ENCODE results near the gene RPUSD1. TPM values are rescaled to one million over a fixed set of nuclear protein-coding genes. Genes with fewer than 3 reads are reported as not detected.

The RPUSD1 gene
- total and polyA plus RNA-seq, 2 donors (not counting 1 experiment from before 2014, with no cell fraction given) = 8.2 to 16.2 TPM

DNA sequence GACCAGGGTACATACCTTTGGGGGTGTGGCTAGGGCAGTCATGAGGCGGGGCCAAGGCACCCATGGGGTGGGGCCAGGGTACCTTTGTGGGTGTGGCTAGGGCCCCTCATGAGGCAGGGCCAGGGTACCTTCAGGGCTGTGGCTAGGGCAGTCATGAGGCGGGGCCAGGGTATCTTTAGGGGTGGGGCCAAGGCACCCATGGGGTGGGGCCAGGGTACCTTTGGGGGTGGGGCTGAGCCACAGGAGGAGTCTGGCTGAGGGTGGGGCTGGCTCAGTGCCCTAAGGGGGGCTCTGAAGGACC, 8.9 kb upstream of the RPUSD1 start:
- Histone ChIP-seq H2AFZ (ENCODE audit: low read length) (no peak overlapping the region), H4K20me1 (ENCODE audit: control insufficient read depth, extremely low read depth, insufficient read depth, low read length) (no peaks in the 10 kb centered on the region)

DNA sequence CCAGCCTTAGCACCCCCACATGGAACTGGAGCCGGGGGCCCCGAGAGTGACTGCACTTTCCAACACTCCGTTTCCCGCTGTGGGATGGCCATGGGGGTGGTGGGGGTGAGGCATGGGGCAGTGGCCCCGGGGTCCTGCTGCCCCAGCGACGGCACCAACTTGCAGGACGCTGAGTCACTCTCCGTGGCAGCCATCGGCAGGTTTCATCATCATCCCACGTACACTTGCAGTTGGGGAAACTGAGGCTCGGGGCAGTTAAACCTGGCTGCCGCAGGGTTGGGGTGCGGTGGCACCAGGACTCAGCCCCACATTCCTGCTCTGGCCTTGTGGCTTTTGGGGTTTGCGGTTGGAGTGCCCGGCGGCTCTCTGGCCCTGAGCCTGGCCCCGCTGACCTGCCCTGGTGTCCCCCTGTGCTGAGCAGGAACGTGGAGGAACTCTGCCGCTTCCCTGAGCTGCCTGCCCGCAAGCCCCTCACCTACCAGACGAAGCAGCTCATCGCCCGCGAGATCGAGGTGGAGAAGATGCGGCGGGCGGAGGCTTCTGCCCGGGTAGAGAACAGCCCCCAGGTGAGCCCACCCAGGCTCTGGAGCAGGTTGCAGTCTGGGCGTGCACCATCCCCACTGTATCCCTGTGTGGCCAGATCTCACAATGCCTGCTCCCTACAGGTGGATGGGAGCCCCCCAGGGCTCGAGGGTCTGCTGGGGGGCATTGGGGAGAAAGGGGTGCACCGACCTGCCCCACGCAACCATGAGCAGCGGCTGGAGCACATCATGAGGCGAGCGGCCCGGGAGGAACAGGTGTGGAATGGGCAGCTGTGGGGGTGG, 8.3 kb upstream of the RPUSD1 start:
- no peak for DNase-seq (ENCODE audit: low read depth in 2 of 2)
- H3K36me3 ChIP-seq (ENCODE audit: control insufficient read depth, insufficient read depth, low read length) = peaks cover 6% of the 10 kb centered on the region
- H3K79me2 ChIP-seq (ENCODE audit: control insufficient read depth, insufficient read depth, low read length) = no peaks in the 10 kb centered on the region
- H3K4me1 ChIP-seq (ENCODE audit: control insufficient read depth, extremely low read depth, insufficient read depth, low read length) = no peaks in the 10 kb centered on the region
- no peak overlapping the region for H3K4me2 ChIP-seq (ENCODE audit: extremely low read depth, insufficient read depth, low read length)
- no peak overlapping the region for H3K27ac ChIP-seq (ENCODE audit: insufficient read depth, low read length)
- H2AFZ ChIP-seq (ENCODE audit: low read length) = no peak overlapping the region
- no peaks in the 10 kb centered on the region for H4K20me1 ChIP-seq (ENCODE audit: control insufficient read depth, extremely low read depth, insufficient read depth, low read length)
- H3K9me3 ChIP-seq (ENCODE audit: control insufficient read depth, insufficient read depth, low read depth, low read length) = no peaks in the 10 kb centered on the region
- no peak for TF ChIP-seq EZH2 (IDR thresholded peaks at IDR 0.05; ENCODE audit: low read length, missing control alignments)
- TF ChIP-seq, protein P1, sequence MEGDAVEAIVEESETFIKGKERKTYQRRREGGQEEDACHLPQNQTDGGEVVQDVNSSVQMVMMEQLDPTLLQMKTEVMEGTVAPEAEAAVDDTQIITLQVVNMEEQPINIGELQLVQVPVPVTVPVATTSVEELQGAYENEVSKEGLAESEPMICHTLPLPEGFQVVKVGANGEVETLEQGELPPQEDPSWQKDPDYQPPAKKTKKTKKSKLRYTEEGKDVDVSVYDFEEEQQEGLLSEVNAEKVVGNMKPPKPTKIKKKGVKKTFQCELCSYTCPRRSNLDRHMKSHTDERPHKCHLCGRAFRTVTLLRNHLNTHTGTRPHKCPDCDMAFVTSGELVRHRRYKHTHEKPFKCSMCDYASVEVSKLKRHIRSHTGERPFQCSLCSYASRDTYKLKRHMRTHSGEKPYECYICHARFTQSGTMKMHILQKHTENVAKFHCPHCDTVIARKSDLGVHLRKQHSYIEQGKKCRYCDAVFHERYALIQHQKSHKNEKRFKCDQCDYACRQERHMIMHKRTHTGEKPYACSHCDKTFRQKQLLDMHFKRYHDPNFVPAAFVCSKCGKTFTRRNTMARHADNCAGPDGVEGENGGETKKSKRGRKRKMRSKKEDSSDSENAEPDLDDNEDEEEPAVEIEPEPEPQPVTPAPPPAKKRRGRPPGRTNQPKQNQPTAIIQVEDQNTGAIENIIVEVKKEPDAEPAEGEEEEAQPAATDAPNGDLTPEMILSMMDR (conservative IDR thresholded peaks at IDR 0.05 in 1 of 2, IDR thresholded peaks at IDR 0.05 in 1 of 2; ENCODE audit: low read depth in 1 of 2, low read length in 2 of 2) = no peak
- H3K27me3 ChIP-seq (ENCODE audit: control insufficient read depth, insufficient read depth, low read length) = peaks cover 16% of the 10 kb centered on the region
- no peak overlapping the region for H3K4me3 ChIP-seq (replicated peaks in 1 of 4; ENCODE audit: control extremely low read depth in 1 of 4, insufficient read depth in 1 of 4, low read depth in 3 of 4, low read length in 4 of 4)
- no peak overlapping the region for H3K9ac ChIP-seq (ENCODE audit: insufficient read depth, low read length)

More for the DNA sequence above, 8.9 kb upstream of the RPUSD1 start:
- Histone ChIP-seq H3K4me2 (ENCODE audit: extremely low read depth, insufficient read depth, low read length) (no peak overlapping the region), H3K9me3 (ENCODE audit: control insufficient read depth, insufficient read depth, low read depth, low read length) (no peaks in the 10 kb centered on the region), H3K27me3 (ENCODE audit: control insufficient read depth, insufficient read depth, low read length) (peaks cover 16% of the 10 kb centered on the region), H3K79me2 (ENCODE audit: control insufficient read depth, insufficient read depth, low read length) (no peaks in the 10 kb centered on the region), H3K36me3 (ENCODE audit: control insufficient read depth, insufficient read depth, low read length) (peaks cover 6% of the 10 kb centered on the region), H3K4me1 (ENCODE audit: control insufficient read depth, extremely low read depth, insufficient read depth, low read length) (no peaks in the 10 kb centered on the region), H3K9ac (ENCODE audit: insufficient read depth, low read length) (no peak overlapping the region), H3K27ac (ENCODE audit: insufficient read depth, low read length) (no peak overlapping the region), H3K4me3 (replicated peaks in 1 of 4; ENCODE audit: control extremely low read depth in 1 of 4, insufficient read depth in 1 of 4, low read depth in 3 of 4, low read length in 4 of 4) (no peak overlapping the region)
- no peak for DNase-seq (ENCODE audit: low read depth in 2 of 2)
- TF ChIP-seq EZH2 (IDR thresholded peaks at IDR 0.05; ENCODE audit: low read length, missing control alignments) = no peak
- TF ChIP-seq, protein P1 (conservative IDR thresholded peaks at IDR 0.05 in 1 of 2, IDR thresholded peaks at IDR 0.05 in 1 of 2; ENCODE audit: low read depth in 1 of 2, low read length in 2 of 2) = no peak

DNA sequence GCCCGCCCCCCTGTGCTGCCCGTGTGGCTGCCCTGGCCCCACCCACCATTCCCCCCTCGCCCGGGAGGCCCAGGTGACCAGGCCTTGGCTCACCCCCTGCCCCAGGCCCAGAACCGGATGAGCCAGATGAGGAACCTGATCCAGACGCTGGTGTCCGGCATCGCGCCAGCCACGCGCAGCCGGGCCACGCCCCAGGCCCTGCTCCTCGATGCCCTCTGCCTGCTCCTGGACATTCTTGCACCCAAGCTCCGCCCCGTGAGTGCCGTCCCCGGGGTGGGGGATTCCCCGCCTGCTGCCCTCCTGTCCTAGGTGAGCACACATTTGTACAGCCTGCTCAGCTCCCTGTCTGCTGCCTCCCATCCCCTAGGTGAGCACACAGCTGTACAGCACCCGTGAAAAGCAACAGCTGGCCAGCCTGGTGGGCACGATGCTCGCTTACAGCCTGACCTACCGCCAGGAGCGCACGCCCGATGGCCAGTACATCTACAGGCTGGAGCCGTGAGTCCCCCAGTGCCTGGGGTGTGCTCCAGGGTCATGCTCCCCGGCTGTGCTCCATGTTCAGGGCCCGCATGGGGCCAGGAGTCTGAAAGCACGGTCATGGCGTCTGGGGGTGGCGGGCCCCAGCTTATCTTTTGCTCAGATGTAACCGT, 7.5 kb upstream of the RPUSD1 start:
- Histone ChIP-seq H3K36me3 (ENCODE audit: control insufficient read depth, insufficient read depth, low read length) (peaks cover 8% of the 10 kb centered on the region), H3K4me2 (ENCODE audit: extremely low read depth, insufficient read depth, low read length) (no peak overlapping the region), H3K4me3 (replicated peaks in 1 of 4; ENCODE audit: control extremely low read depth in 1 of 4, insufficient read depth in 1 of 4, low read depth in 3 of 4, low read length in 4 of 4) (no peak overlapping the region), H4K20me1 (ENCODE audit: control insufficient read depth, extremely low read depth, insufficient read depth, low read length) (no peaks in the 10 kb centered on the region), H3K27me3 (ENCODE audit: control insufficient read depth, insufficient read depth, low read length) (peaks cover 9% of the 10 kb centered on the region), H3K9ac (ENCODE audit: insufficient read depth, low read length) (no peak overlapping the region), H3K9me3 (ENCODE audit: control insufficient read depth, insufficient read depth, low read depth, low read length) (no peaks in the 10 kb centered on the region), H2AFZ (ENCODE audit: low read length) (no peak overlapping the region), H3K79me2 (ENCODE audit: control insufficient read depth, insufficient read depth, low read length) (no peaks in the 10 kb centered on the region), H3K4me1 (ENCODE audit: control insufficient read depth, extremely low read depth, insufficient read depth, low read length) (no peaks in the 10 kb centered on the region), H3K27ac (ENCODE audit: insufficient read depth, low read length) (no peak overlapping the region)
- TF ChIP-seq EZH2 (IDR thresholded peaks at IDR 0.05; ENCODE audit: low read length, missing control alignments) = no peak
- TF ChIP-seq, protein P1 (conservative IDR thresholded peaks at IDR 0.05 in 1 of 2, IDR thresholded peaks at IDR 0.05 in 1 of 2; ENCODE audit: low read depth in 1 of 2, low read length in 2 of 2) = no peak
- DNase-seq (ENCODE audit: low read depth in 2 of 2) = no peak

Data from fibroblast of lung (primary cell).